Smooth muscle cell (in vitro differentiated cells): Measurements from ENCODE around the gene RNF111. TPM values are rescaled to one million over a fixed set of nuclear protein-coding genes. Genes with fewer than 3 reads are reported as not detected.

Experiments used
- DNase-seq: peaks from one replicate; lab custom pipeline; 2025; ENCODE audit not compliant: unreplicated experiment; lab: John Stamatoyannopoulos, UW
- H2AFZ ChIP-seq: fragments of 200-600 bp; sonication (generic); 2 replicates; pipeline ENCODE4 v1.6.0; 2016; ENCODE audit warnings: antibody characterized with exemption, low read depth, mild to moderate bottlenecking
- H3F3A ChIP-seq: fragments of 200-600 bp; sonication (generic); 2 replicates; pipeline ENCODE4 v1.6.0; 2017; ENCODE audit warnings: antibody characterized with exemption, low read depth
- H3K27ac ChIP-seq: fragments of 200-600 bp; sonication (generic); 2 replicates; pipeline ENCODE4 v1.5.1; 2016; ENCODE audit warnings: low read depth, mild to moderate bottlenecking
- H3K27me3 ChIP-seq: fragments of 200-600 bp; sonication (generic); 2 replicates; pipeline ENCODE4 v1.6.1; 2016; ENCODE audit warnings: low read depth, mild to moderate bottlenecking
- H3K36me3 ChIP-seq: fragments of 200-600 bp; sonication (generic); 2 replicates; pipeline ENCODE4 v1.5.1; 2016; ENCODE audit warnings: low read depth
- H3K4me1 ChIP-seq: fragments of 200-600 bp; sonication (generic); 2 replicates; pipeline ENCODE4 v1.5.1; 2016; ENCODE audit warnings: low read depth
- H3K4me2 ChIP-seq: fragments of 200-600 bp; sonication (generic); 2 replicates; pipeline ENCODE4 v1.6.0; 2016; ENCODE audit warnings: mild to moderate bottlenecking
- H3K4me3 ChIP-seq: fragments of 200-600 bp; sonication (generic); 2 replicates; pipeline ENCODE4 v1.5.1; 2016; ENCODE audit warnings: mild to moderate bottlenecking
- H3K79me2 ChIP-seq: fragments of 200-600 bp; sonication (generic); 2 replicates; pipeline ENCODE4 v1.6.0; 2016; ENCODE audit warnings: low read depth, mild to moderate bottlenecking
- H3K9ac ChIP-seq: fragments of 200-600 bp; sonication (generic); 2 replicates; pipeline ENCODE4 v1.6.0; 2016; ENCODE audit warnings: low read depth
- H3K9me3 ChIP-seq: fragments of 200-600 bp; sonication (generic); replicated peaks from 2 replicates; pipeline ENCODE4 v1.5.1; 2016; ENCODE audit warnings: low read depth
- H4K20me1 ChIP-seq: fragments of 200-600 bp; sonication (generic); 2 replicates; pipeline ENCODE4 v1.6.0; 2016; ENCODE audit warnings: low read depth
- WGBS: methylation state at CpG from one replicate; pipeline ENCODE4 v1.1.7; 2016; ENCODE audit warnings: low lambda C conversion rate; 5-methylcytosine and 5-hydroxymethylcytosine counted together
- polyA plus RNA-seq: library from polyadenylated mRNA; unstranded; fragments of >200 nt; fragmentation: Nextera tagmentation; extraction: Ambion mirVana; gene quantifications from 2 replicates; pipeline ENCODE4 v1.2.1, GENCODE V29; 2016
- total RNA-seq: library from RNA; depleted of rRNA; stranded (reverse); fragments of >200 nt; gene quantifications from 2 replicates; pipeline ENCODE4 v1.2.3, GENCODE V29; 2014
- TF ChIP-seq, protein P1 (sequence below): fragments of 200-600 bp; sonication (generic); IDR thresholded peaks from 2 replicates; pipeline ENCODE4 v1.5.1; 2017; ENCODE audit warnings: borderline replicate concordance, mild to moderate bottlenecking, antibody characterized with exemption; ENCODE audit not compliant: insufficient read depth, poor library complexity, severe bottlenecking

The RNF111 gene
- total and polyA plus RNA-seq, 2 experiments from 2014 or later = 15.3 to 37.8 TPM

DNA sequence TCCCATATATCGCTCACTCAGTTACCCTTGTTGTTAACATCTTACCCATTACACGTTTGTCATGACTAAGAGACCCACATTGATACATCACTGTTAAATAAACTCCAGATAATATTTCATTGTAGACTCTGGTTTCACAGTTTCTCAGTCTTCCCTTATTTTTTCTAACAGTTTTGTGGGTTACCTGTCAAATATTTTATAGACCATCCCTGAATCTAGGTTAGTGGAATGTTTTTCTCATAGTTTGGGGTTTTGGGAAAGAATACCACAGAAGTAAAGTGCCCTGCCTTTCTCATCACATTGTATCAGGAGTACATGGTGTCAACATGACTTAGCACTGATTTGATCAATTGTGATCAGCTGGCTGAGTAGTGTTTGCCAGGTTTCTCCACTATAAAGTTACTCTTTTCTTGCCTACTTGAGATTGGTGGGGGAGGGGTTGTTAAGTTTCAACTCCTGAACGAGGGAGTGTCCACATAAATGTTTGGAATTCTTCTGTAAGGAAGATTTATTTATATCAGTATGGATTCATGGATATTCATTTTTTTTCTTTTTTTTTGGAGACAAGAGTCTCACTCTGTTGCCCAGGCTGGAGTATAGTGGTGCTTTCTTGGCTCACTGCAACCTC is 25.9 kb downstream of the RNF111 start:
- H3K27ac ChIP-seq = no peak overlapping the region
- peaks cover 97% of the 10 kb centered on the region for H3K79me2 ChIP-seq

DNA sequence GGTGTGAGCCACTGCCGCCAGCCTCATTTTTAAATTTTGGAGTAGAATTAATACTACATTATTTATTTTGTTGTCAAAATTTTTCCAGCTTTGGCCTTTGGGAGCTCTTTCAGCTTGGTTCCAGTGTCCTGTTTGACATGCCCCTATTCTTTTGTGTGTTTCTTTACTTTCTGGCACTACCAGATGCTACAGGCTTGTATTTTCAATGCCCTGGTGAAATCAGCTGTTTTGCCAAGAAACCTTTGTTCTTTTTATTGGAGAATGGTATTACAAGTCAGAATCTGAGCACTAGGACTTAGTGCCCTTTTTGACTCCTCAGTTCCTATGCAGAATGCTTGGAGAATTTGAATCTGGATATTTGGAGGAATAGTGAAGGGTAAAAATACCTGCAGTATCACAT is 26.6 kb downstream of the RNF111 start:
- DNase-seq = no peak
- Histone ChIP-seq H3K9me3 (no peaks in the 10 kb centered on the region), H3K4me3 (no peak overlapping the region), H2AFZ (no peak overlapping the region), H3K36me3 (no peaks in the 10 kb centered on the region), H4K20me1 (peaks cover 97% of the 10 kb centered on the region), H3K4me2 (no peak overlapping the region), H3K79me2 (peaks cover 97% of the 10 kb centered on the region), H3K27me3 (no peaks in the 10 kb centered on the region), H3K9ac (no peak overlapping the region), H3K4me1 (no peaks in the 10 kb centered on the region), H3K27ac (no peak overlapping the region), H3F3A (no peaks in the 10 kb centered on the region)
- TF ChIP-seq, protein P1, sequence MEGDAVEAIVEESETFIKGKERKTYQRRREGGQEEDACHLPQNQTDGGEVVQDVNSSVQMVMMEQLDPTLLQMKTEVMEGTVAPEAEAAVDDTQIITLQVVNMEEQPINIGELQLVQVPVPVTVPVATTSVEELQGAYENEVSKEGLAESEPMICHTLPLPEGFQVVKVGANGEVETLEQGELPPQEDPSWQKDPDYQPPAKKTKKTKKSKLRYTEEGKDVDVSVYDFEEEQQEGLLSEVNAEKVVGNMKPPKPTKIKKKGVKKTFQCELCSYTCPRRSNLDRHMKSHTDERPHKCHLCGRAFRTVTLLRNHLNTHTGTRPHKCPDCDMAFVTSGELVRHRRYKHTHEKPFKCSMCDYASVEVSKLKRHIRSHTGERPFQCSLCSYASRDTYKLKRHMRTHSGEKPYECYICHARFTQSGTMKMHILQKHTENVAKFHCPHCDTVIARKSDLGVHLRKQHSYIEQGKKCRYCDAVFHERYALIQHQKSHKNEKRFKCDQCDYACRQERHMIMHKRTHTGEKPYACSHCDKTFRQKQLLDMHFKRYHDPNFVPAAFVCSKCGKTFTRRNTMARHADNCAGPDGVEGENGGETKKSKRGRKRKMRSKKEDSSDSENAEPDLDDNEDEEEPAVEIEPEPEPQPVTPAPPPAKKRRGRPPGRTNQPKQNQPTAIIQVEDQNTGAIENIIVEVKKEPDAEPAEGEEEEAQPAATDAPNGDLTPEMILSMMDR = no peak
- 100% methylated on average over 1 of the region's 1 CpG for WGBS

More for the DNA sequence above, 25.9 kb downstream of the RNF111 start:
- Histone ChIP-seq H3K4me1 (no peaks in the 10 kb centered on the region), H2AFZ (no peak overlapping the region), H3K9me3 (no peaks in the 10 kb centered on the region), H3K36me3 (no peaks in the 10 kb centered on the region), H4K20me1 (peaks cover 97% of the 10 kb centered on the region), H3K4me3 (no peak overlapping the region), H3K27me3 (no peaks in the 10 kb centered on the region), H3F3A (no peaks in the 10 kb centered on the region), H3K4me2 (no peak overlapping the region), H3K9ac (no peak overlapping the region)
- TF ChIP-seq, protein P1 = no peak
- DNase-seq = no peak
- WGBS = 85% methylated on average over 3 of the region's 3 CpGs

- Histone ChIP-seq H3K4me3 (no peak overlapping the region), H3K79me2 (peaks cover 83% of the 10 kb centered on the region), H3K36me3 (no peaks in the 10 kb centered on the region), H3K9me3 (no peaks in the 10 kb centered on the region), H3K9ac (no peak overlapping the region), H3K27me3 (no peaks in the 10 kb centered on the region), H2AFZ (no peak overlapping the region), H3K4me1 (no peaks in the 10 kb centered on the region), H3K4me2 (no peak overlapping the region), H3K27ac (no peak overlapping the region), H3F3A (no peaks in the 10 kb centered on the region), H4K20me1 (peaks cover 94% of the 10 kb centered on the region)
- 90% methylated on average over 2 of the region's 2 CpGs for WGBS
- no peak for DNase-seq
- TF ChIP-seq, protein P1 = no peak
These were observed 30.0 kb downstream of the RNF111 start for GRCh38 chr15:59017449-59017848.

DNA sequence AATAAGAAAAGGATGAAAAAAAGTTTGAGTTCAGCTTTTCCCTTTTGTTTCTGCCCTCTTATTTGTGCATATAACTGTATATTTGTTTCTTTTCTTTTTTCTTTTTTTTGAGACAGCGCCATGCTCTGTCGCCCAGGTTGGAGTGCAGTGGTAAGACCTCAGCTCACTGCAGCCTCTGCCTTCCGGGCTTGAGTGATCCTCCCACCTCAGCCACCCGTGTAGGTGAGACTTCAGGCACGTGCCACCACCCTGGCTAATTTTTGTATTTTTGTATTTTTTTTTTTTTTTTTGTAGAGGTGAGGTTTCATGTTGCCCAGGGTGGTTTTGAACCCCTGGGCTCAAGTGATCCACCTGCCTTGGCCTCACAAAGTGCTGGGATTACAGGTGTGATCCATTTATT is 31.4 kb downstream of the RNF111 start:
- Histone ChIP-seq H3K79me2 (peaks cover 85% of the 10 kb centered on the region), H3K27me3 (no peaks in the 10 kb centered on the region), H3K9ac (no peak overlapping the region), H3K4me2 (no peak overlapping the region), H3F3A (no peaks in the 10 kb centered on the region), H3K9me3 (no peaks in the 10 kb centered on the region), H3K36me3 (no peaks in the 10 kb centered on the region), H4K20me1 (peaks cover 90% of the 10 kb centered on the region), H3K4me1 (no peaks in the 10 kb centered on the region), H3K4me3 (no peak overlapping the region), H2AFZ (no peak overlapping the region), H3K27ac (no peak overlapping the region)
- no peak for DNase-seq
- 94% methylated on average over 5 of the region's 5 CpGs for WGBS
- TF ChIP-seq, protein P1 = no peak
